Neural progenitor cell (in vitro differentiated cells): ENCODE measurements around the gene ADCY2. TPM values are rescaled to one million over a fixed set of nuclear protein-coding genes. Genes with fewer than 3 reads are reported as not detected.
A peak's percentile ranks its signal among the peaks of the same experiment; 100 is the strongest.

ENCODE experiments used
- DNase-seq: peaks from one replicate; pipeline ENCODE4 v3.0.0-alpha.2; 2016; ENCODE audit warnings: low spot score
- H2AFZ ChIP-seq: fragments of 200-600 bp; sonication (generic); replicated peaks from 2 replicates; pipeline ENCODE4 v1.6.1; 2016; ENCODE audit warnings: antibody characterized with exemption
- H3F3A ChIP-seq: fragments of 200-600 bp; sonication (generic); 2 replicates; pipeline ENCODE4 v1.6.1; 2016; ENCODE audit warnings: antibody characterized with exemption, low read depth
- H3K27ac ChIP-seq: fragments of 200-600 bp; sonication (generic); 2 replicates; pipeline ENCODE4 v1.5.1; 2016; ENCODE audit warnings: mild to moderate bottlenecking
- H3K27me3 ChIP-seq: fragments of 200-600 bp; sonication (generic); 2 replicates; pipeline ENCODE4 v1.6.1; 2016; ENCODE audit warnings: mild to moderate bottlenecking, moderate library complexity
- H3K36me3 ChIP-seq: fragments of 200-600 bp; sonication (generic); 2 replicates; pipeline ENCODE4 v1.5.1; 2016
- H3K4me1 ChIP-seq: fragments of 200-600 bp; sonication (generic); 2 replicates; pipeline ENCODE4 v1.6.1; 2016; ENCODE audit warnings: mixed run types
- H3K4me2 ChIP-seq: fragments of 200-600 bp; sonication (generic); 2 replicates; pipeline ENCODE4 v1.6.1; 2016
- H3K4me3 ChIP-seq: fragments of 200-600 bp; sonication (generic); 2 replicates; pipeline ENCODE4 v1.5.1; 2016
- H3K79me2 ChIP-seq: fragments of 200-600 bp; sonication (generic); 2 replicates; pipeline ENCODE4 v1.6.1; 2016; ENCODE audit warnings: low read depth
- H3K9ac ChIP-seq: fragments of 200-600 bp; sonication (generic); 2 replicates; pipeline ENCODE4 v1.6.1; 2016
- H3K9me3 ChIP-seq: fragments of 200-600 bp; sonication (generic); 2 replicates; pipeline ENCODE4 v1.5.1; 2016; ENCODE audit warnings: low read depth
- H4K20me1 ChIP-seq: fragments of 200-600 bp; sonication (generic); 2 replicates; pipeline ENCODE4 v1.6.1; 2016; ENCODE audit warnings: low read depth
- H3K27ac Mint-ChIP-seq: 3 replicates; pipeline ENCODE4 v1.8.0; 2021; ENCODE audit warnings: mixed read lengths
- H3K27me3 Mint-ChIP-seq: 2 replicates; pipeline ENCODE4 v1.8.0; 2022; ENCODE audit warnings: low read depth, mild to moderate bottlenecking, inconsistent platforms, moderate library complexity, mixed read lengths; ENCODE audit not compliant: insufficient read depth
- H3K36me3 Mint-ChIP-seq: 3 replicates; pipeline ENCODE4 v1.8.0; 2021; ENCODE audit warnings: mixed read lengths
- H3K4me1 Mint-ChIP-seq: 3 replicates; pipeline ENCODE4 v1.8.0; 2021; ENCODE audit warnings: mixed read lengths
- H3K4me3 Mint-ChIP-seq: 3 replicates; pipeline ENCODE4 v1.8.0; 2021; ENCODE audit warnings: mild to moderate bottlenecking, moderate library complexity, mixed read lengths
- H3K9me3 Mint-ChIP-seq: 3 replicates; pipeline ENCODE4 v1.8.0; 2020; ENCODE audit warnings: mixed read lengths
- CTCF ChIP-seq: fragments of 200-600 bp; sonication (generic); IDR thresholded peaks from 2 replicates; pipeline ENCODE4 v1.5.1; 2017; ENCODE audit warnings: antibody characterized with exemption, mild to moderate bottlenecking
- EZH2 ChIP-seq: fragments of 200-600 bp; sonication (generic); IDR thresholded peaks from 2 replicates; pipeline ENCODE4 v1.6.1; 2017; ENCODE audit warnings: antibody characterized with exemption, mild to moderate bottlenecking, moderate library complexity
- EZH2phosphoT487 ChIP-seq: fragments of 200-600 bp; sonication (generic); IDR thresholded peaks from 2 replicates; pipeline ENCODE4 v1.6.1; 2017; ENCODE audit warnings: antibody characterized with exemption
- total RNA-seq: library from RNA; depleted of rRNA; stranded (reverse); fragments of >200 nt; gene quantifications from 2 replicates; pipeline ENCODE4 v1.2.3, GENCODE V29; 2015; ENCODE audit warnings: low replicate concordance

The ADCY2 gene
- total RNA-seq, 1 donor from 2014 or later, result 1.2 TPM

- H3K4me1 ChIP-seq, result peaks cover 6% of the 10 kb centered on the region
- H2AFZ ChIP-seq, result no peak overlapping the region
- H3K27me3 ChIP-seq, result no peaks in the 10 kb centered on the region
- H3K27ac ChIP-seq, result no peak overlapping the region
- H4K20me1 ChIP-seq, result no peaks in the 10 kb centered on the region
- TF ChIP-seq CTCF (no peak), EZH2phosphoT487 (no peak), EZH2 (no peak)
- Mint-ChIP-seq H3K27me3 (peaks cover 2% of the 10 kb centered on the region), H3K4me1 (no peaks in the 10 kb centered on the region), H3K9me3 (no peaks in the 10 kb centered on the region), H3K27ac (no peak overlapping the region), H3K36me3 (no peaks in the 10 kb centered on the region), H3K4me3 (no peak overlapping the region)
- no peak overlapping the region for H3K9ac ChIP-seq
- H3K36me3 ChIP-seq, result no peaks in the 10 kb centered on the region
- H3K79me2 ChIP-seq, result no peaks in the 10 kb centered on the region
- H3F3A ChIP-seq, result no peaks in the 10 kb centered on the region
- H3K9me3 ChIP-seq, result no peaks in the 10 kb centered on the region
- no peak for DNase-seq
- no peak overlapping the region for H3K4me3 ChIP-seq
- H3K4me2 ChIP-seq, result no peak overlapping the region
These were observed 391.8 kb downstream of the ADCY2 start for GRCh38 chr5:7787770-7788169.

GRCh38 chr5:7789567-7789966 is 393.6 kb downstream of the ADCY2 start:
- Histone ChIP-seq H3K79me2 (no peaks in the 10 kb centered on the region), H3F3A (peaks cover 3% of the 10 kb centered on the region), H4K20me1 (no peaks in the 10 kb centered on the region), H3K27me3 (no peaks in the 10 kb centered on the region), H3K36me3 (no peaks in the 10 kb centered on the region), H3K9me3 (no peaks in the 10 kb centered on the region), H2AFZ (no peak overlapping the region), H3K9ac (no peak overlapping the region), H3K4me1 (peaks cover 9% of the 10 kb centered on the region), H3K4me3 (no peak overlapping the region), H3K27ac (no peak overlapping the region), H3K4me2 (no peak overlapping the region)
- Mint-ChIP-seq H3K27ac (no peak overlapping the region), H3K36me3 (no peaks in the 10 kb centered on the region), H3K4me1 (peaks cover 8% of the 10 kb centered on the region), H3K4me3 (no peak overlapping the region), H3K9me3 (no peaks in the 10 kb centered on the region), H3K27me3 (peaks cover 2% of the 10 kb centered on the region)
- TF ChIP-seq EZH2phosphoT487, result no peak
- TF ChIP-seq EZH2, result no peak
- TF ChIP-seq CTCF, result no peak
- no peak for DNase-seq

DNA sequence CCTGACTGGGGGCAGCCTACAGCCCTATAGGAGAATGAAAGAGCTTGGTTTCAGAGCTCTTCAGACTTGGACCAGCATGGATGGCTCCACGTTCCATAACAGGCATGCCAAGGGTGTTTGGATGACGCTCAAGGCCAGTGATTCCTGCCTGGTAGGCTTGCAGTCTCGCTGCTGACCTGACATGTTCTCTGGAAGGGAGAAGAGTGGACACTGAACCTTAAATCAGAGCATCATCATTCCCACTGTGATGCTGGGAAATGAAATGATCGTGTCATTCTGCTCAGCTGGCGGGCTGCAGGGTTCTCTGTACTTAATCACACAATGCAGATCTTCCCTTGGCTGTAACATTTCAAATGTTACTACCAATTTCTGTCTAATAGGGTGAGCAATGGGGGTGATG is 398.0 kb downstream of the ADCY2 start:
- Histone ChIP-seq H3F3A (peaks cover 14% of the 10 kb centered on the region), H3K4me3 (no peak overlapping the region), H3K27ac (peak overlapping the region; percentile 80), H3K36me3 (no peaks in the 10 kb centered on the region), H4K20me1 (no peaks in the 10 kb centered on the region), H3K9ac (no peak overlapping the region), H2AFZ (peak overlapping the region; percentile 68), H3K4me1 (peaks cover 24% of the 10 kb centered on the region), H3K9me3 (no peaks in the 10 kb centered on the region), H3K79me2 (no peaks in the 10 kb centered on the region), H3K27me3 (no peaks in the 10 kb centered on the region), H3K4me2 (peak overlapping the region; percentile 53)
- Mint-ChIP-seq H3K27me3 (peaks cover 9% of the 10 kb centered on the region), H3K4me3 (no peak overlapping the region), H3K9me3 (no peaks in the 10 kb centered on the region), H3K36me3 (no peaks in the 10 kb centered on the region), H3K4me1 (peaks cover 24% of the 10 kb centered on the region), H3K27ac (peak overlapping the region; percentile 61)
- no peak for TF ChIP-seq CTCF
- TF ChIP-seq EZH2, result no peak
- TF ChIP-seq EZH2phosphoT487, result no peak
- no peak for DNase-seq
